Urinary bladder (tissue), 4 donors: Measurements from ENCODE around the gene FCER2. TPM values are rescaled to one million over a fixed set of nuclear protein-coding genes. Genes with fewer than 3 reads are reported as not detected.

Source experiments
- DNase-seq: peaks from one replicate; pipeline ENCODE4 v3.0.0-alpha.2; 2015; ENCODE audit errors: extremely low spot score
- H3K27ac ChIP-seq: one replicate; pipeline ENCODE4 v1.5.1; 2013; ENCODE audit warnings: low read depth, mild to moderate bottlenecking, moderate library complexity
- H3K36me3 ChIP-seq: one replicate; pipeline ENCODE4 v1.6.1; 2013; ENCODE audit warnings: mild to moderate bottlenecking, moderate library complexity; ENCODE audit not compliant: insufficient read depth
- H3K4me1 ChIP-seq: one replicate; pipeline ENCODE4 v1.6.1; 2013; ENCODE audit warnings: mild to moderate bottlenecking, moderate library complexity; ENCODE audit not compliant: insufficient read depth
- H3K4me3 ChIP-seq: one replicate; pipeline ENCODE4 v1.5.1; 2013; ENCODE audit warnings: low read depth, low read length
- WGBS: extraction: QIAGEN DNeasy Blood & Tissue Kit; methylation state at CpG from one replicate; pipeline ENCODE4 v1.1.7; 2013; 5-methylcytosine and 5-hydroxymethylcytosine counted together
- polyA plus RNA-seq: library from polyadenylated mRNA; stranded (reverse); fragments of 200-250 nt; gene quantifications from one replicate; pipeline ENCODE4 v1.2.3, GENCODE V29; 2013
- total RNA-seq: library from RNA; depleted of rRNA; stranded (reverse); fragments of >200 nt; gene quantifications from one replicate; pipeline ENCODE4 v1.2.3, GENCODE V29; 2014
- donor health status: healthy with polysubstance abuse.
- donor health status: healthy.

FCER2 gene
- total and polyA plus RNA-seq, 2 donors: 0.21 to 0.90 TPM

DNA sequence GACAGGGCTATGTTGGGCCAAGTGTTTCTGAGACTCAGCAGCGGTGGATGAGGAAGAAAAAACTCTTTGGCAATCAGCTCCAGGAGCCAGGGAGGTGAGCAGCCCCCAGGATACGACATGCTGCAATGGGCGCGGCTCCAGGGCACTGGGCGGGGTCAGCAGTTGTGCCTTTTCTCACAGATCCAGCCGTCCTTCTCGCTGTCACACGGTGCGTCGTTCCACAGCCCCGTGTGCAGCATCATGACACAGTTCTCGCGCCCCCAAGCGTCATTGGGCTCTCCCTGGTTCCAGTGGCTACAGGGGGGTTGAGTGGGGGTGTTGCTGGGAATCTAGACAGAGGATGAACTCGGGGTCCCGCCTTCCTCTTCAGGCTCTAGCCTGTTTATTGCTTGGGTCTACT, 27.3 kb upstream of the FCER2 start:
- Histone ChIP-seq H3K27ac (no peak overlapping the region), H3K36me3 (no peaks in the 10 kb centered on the region), H3K4me3 (no peak overlapping the region), H3K4me1 (no peaks in the 10 kb centered on the region)
- 15% methylated on average over 16 of the region's 16 CpGs for WGBS
- DNase-seq: no peak

DNA sequence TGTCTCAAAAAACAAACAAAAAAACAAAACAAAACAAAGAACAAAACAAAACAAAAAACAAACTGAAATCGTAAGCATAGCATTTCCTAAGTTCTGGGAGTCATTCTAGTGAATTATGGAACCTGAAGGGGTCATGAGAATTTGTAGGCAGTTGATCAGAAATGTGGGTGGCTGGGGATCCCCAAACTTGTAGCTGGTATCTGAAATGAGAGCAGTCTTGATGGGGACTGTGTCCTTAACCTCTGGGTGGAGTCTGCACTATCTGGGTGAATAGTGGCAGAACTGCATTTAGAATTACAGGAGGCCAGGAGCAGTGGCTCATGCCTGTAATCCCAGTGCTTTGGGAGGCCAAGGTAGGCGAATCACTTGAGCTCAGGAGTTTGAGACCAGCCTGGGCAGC, 23.9 kb upstream of the FCER2 start:
- Histone ChIP-seq H3K27ac (no peak overlapping the region), H3K4me3 (no peak overlapping the region), H3K36me3 (no peaks in the 10 kb centered on the region), H3K4me1 (no peaks in the 10 kb centered on the region)
- no peak for DNase-seq
- WGBS: 56% methylated on average over 2 of the region's 2 CpGs

DNA sequence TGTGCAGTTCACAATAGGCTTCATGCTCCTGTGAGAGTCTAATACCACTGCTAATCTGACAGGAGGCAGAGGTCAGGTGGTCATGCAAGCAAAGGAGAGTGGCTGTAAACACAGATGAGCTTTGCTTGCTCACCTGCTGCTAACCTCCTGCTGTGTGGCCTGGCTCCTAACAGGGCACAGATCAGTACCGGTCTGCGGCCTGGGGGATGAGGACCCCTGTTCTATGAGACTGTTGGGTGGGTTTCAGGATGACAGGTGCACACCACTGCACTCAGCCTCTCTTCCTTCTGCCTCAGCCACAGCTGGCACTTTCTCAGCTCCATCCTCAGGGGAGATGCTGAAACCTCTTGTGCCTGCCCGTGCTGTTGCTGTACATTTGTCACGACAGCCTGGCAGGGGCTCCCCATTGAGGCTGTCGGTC, 20.3 kb upstream of the FCER2 start:
- 56% methylated on average over 5 of the region's 5 CpGs for whole genome bisulfite sequencing
- DNase-seq: no peak
- Histone ChIP-seq H3K4me1 (no peaks in the 10 kb centered on the region), H3K36me3 (no peaks in the 10 kb centered on the region), H3K27ac (no peak overlapping the region), H3K4me3 (no peak overlapping the region)

DNA sequence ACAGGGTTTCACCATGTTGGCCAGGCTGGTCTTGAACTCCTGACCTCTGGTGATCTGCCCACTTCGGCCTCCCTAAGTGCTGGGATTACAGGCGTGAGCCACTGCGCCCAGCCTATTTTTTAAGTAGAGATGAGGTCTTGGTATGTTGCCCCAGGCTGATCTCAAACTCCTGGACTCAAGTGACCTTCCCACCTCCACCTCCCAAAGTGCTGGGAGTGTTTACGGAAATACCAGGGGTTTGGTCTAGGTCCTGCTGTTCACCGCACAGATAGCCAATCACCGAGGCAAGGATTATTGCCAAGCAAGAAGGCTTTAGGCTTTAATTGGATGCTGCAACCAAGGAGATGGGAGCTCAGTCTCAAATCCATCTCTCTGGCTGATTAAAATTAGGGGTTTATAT, 18.4 kb upstream of the FCER2 start:
- Histone ChIP-seq H3K27ac (no peak overlapping the region), H3K4me1 (no peaks in the 10 kb centered on the region), H3K36me3 (no peaks in the 10 kb centered on the region), H3K4me3 (no peak overlapping the region)
- 67% methylated on average over 6 of the region's 6 CpGs for WGBS
- DNase-seq: no peak

DNA sequence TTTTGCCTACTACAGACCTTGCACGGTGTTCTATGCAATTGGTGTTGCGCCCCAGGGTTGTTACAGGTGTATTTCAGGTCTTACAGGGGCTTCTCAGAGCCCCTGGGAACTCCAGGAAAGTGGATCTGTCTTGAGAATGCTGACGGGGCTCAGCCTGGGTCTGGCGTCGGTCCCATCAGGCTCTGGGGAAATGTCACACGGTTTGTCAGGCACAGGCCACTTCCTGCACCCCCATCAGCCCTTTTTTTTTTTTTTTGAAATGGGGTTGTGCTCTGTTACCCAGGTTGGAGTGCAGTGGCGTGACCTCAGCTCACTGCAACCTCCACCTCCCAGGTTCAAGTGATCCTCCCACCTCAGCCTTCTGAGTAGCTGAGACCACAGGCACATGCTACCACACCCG, 16.7 kb upstream of the FCER2 start:
- H3K4me1 ChIP-seq: no peaks in the 10 kb centered on the region
- DNase-seq: no peak
- H3K27ac ChIP-seq: no peak overlapping the region
- WGBS: 53% methylated on average over 8 of the region's 8 CpGs
- H3K36me3 ChIP-seq: no peaks in the 10 kb centered on the region
- no peak overlapping the region for H3K4me3 ChIP-seq

DNA sequence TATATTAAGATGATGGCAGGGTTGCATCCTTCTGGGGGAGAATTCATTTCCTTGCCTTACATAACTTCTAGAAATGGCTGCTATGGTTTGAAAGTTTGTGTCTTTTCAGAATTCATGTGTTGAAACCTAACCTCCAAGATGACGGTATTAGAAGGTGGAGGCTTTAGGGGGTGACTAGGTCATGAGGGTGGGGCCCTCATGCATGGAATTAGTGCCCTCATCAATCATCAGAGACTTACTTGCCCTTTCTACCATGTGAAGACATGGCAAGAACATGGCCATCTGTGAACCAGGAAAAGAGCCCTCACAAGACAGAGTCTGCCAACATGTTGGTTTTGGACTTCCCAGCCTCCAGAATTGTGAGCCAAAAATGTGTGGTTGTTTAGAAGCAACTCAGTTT, 14.8 kb upstream of the FCER2 start:
- 73% methylated on average over 1 of the region's 1 CpG for WGBS
- no peak overlapping the region for H3K4me3 ChIP-seq

DNA sequence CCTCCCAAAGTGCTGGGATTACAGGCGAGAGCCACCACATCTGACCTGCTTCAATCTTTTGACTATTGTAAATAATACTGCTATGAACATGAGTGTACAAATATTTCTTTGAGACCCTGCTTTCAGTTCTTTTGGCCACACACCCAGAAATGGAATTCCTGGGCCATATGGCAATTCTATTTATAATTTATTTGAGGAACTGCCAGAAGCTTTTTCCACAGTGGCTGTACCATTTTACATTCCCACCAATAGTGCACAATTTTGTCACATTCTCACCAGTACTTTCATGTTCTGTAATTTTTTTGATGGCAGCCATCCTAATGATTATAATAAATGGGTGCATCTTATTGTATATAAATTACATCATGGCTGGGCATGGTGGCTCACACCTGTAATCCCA, 13.7 kb upstream of the FCER2 start:
- Histone ChIP-seq H3K4me1 (no peaks in the 10 kb centered on the region), H3K36me3 (no peaks in the 10 kb centered on the region), H3K4me3 (no peak overlapping the region), H3K27ac (no peak overlapping the region)
- DNase-seq: no peak
- WGBS: 61% methylated on average over 1 of the region's 1 CpG

More for the DNA sequence above, 14.8 kb upstream of the FCER2 start:
- Histone ChIP-seq H3K36me3 (no peaks in the 10 kb centered on the region), H3K27ac (no peak overlapping the region), H3K4me1 (no peaks in the 10 kb centered on the region)
- no peak for DNase-seq

DNA sequence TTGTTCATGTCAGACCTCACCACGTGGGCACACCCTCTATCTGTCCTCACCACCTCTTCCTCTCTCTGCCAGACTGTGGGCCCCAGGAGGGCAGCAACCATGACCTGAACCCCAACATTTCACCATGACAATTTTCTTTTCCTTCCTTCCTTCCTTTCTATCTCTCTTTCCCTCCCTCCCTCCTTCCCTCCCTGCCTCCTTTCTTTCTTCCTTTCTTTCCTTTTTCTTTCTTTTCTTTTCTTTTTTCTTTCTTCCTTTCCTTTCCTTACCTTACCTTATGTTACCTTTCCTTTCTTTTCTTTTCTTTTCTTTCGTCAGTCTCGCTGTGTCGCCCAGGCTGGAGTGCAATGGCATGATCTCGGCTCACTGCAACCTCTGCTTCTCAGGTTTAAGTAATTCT, 8.7 kb upstream of the FCER2 start:
- Histone ChIP-seq H3K4me1 (no peaks in the 10 kb centered on the region), H3K4me3 (no peak overlapping the region), H3K36me3 (no peaks in the 10 kb centered on the region), H3K27ac (no peak overlapping the region)
- DNase-seq: no peak
- 78% methylated on average over 5 of the region's 5 CpGs for WGBS

DNA sequence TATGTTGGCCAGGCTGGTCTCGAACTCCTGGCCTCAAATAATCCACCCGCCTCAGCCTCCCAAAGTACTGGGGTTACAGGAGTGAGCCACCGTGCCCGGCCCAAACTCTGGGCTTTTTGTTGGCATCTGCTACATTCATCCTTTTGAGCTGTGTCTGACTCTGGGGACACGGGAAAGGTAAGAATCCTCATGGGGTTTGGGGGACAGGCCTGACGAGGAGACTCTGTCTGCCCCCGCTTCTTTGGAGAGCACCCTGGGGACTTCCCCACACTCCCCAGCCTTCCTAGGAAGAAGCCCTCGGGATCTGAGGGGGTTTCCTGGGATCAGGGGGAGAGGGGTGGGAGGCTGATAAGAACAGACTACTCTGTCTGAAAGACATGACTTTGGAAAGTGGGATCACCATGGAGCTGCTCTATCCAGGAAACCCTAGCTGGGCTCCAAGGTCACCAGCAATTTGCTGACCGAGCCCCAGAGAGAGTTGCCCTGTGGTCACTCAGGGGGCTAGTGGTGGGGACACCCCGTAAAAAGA, 8.1 kb upstream of the FCER2 start:
- no peak overlapping the region for H3K4me3 ChIP-seq
- H3K36me3 ChIP-seq: no peaks in the 10 kb centered on the region
- no peak overlapping the region for H3K27ac ChIP-seq
- H3K4me1 ChIP-seq: no peaks in the 10 kb centered on the region
- 79% methylated on average over 10 of the region's 10 CpGs for WGBS
- DNase-seq: no peak

DNA sequence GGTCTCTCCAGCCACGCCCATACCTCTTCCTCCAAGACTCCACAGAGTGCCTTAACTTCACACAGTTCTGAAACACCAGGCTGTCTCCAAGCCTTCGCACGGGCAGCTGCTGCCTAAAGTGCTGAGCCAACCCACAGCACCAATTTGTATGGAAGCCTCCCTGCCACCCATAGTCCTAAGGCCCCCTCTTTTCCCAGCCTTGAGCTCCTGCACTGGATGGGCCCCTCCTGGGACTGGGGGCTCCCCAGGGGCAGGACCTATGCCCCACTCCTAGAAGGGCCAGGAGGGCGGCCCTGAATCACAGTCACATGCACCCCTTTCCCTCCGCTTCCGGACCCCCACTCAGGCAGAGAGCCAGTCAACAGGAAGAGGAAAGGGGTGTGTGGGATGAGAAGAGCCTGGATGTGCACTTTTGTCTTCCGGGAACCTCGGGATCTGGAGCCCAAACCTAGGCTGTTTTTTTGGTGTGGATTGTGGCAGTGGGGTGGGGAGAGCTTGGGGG, 5.1 kb upstream of the FCER2 start:
- Histone ChIP-seq H3K4me3 (no peak overlapping the region), H3K36me3 (no peaks in the 10 kb centered on the region), H3K4me1 (no peaks in the 10 kb centered on the region), H3K27ac (no peak overlapping the region)
- no peak for DNase-seq
- WGBS: 50% methylated on average over 8 of the region's 8 CpGs

DNA sequence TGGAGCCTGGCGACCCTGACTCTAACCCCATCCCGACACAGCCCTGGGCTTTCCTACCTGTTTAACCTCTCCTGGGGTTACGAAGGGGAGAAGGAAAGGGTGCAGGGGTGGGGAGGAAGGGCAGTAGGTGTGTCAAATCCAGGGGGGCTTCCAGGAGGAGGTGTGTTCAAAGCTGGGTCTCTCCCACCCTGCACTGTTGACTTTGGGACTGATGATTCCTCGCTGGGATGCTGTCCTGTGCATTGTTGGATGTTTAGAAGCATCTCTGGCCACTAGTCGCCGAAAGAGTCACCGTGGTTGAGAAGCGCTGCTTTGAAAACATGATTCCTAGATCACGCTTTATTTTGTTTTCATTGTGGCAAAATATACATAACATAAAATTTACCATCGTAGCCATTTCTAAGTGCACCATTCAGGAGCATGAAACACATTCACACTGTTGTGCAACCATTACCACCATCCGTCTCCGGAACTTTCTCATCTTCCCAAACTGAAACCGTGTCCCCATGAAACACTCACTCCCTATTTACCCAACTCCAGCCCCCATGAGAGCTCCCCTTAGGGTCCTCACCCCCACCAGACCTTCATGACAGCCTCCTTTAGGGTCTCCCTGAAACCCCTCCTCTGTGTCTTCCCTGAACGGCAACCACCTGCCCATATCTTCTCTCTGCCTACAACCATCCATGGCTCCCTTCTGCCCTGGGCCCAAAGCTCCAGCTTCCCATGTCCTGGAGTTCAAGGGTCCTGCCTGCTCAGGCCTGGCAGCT, 4.4 kb upstream of the FCER2 start:
- no peaks in the 10 kb centered on the region for H3K4me1 ChIP-seq
- DNase-seq: no peak
- WGBS: 78% methylated on average over 14 of the region's 14 CpGs
- H3K27ac ChIP-seq: no peak overlapping the region
- H3K36me3 ChIP-seq: no peaks in the 10 kb centered on the region
- H3K4me3 ChIP-seq: no peak overlapping the region

DNA sequence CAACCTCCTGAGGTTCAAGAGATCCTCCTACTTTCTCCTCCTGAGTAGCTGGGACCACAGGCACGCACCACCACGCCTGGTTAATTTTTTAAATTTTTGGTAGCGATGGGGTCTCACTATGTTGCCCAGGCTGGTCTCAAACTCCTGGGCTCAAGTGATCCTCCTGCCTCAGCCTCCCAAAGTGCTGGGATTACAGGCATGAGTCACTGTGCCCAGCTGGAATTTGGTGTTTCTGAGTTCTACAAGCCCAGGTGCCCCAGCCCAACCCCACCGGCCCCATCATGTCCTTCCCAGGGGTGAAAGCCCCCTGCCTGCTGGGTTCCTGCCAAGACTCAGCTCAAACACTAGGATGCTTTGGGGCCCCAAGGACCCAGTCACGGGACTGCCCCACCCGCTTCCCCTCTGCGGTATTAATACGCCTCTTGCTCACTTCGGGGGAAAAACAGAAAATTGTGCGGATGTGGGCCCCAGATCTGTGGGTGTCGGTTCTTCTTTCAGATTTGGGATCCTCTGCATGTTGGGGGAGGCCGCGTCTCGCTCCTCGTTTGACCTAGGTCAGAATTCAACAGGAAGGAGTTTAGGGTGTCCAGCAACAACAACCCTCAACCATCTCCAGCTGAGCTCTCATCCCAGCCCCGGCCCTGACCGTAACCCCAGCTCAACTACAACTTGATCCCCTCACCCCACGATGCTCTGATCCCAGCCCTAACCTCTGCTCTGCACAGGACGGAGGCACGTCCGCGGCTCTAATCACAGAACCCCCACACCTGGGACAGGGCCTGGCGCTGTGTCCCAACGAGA, 3.7 kb upstream of the FCER2 start:
- Histone ChIP-seq H3K4me3 (no peak overlapping the region), H3K27ac (no peak overlapping the region), H3K4me1 (no peaks in the 10 kb centered on the region), H3K36me3 (no peaks in the 10 kb centered on the region)
- DNase-seq: no peak
- WGBS: 59% methylated on average over 24 of the region's 24 CpGs

DNA sequence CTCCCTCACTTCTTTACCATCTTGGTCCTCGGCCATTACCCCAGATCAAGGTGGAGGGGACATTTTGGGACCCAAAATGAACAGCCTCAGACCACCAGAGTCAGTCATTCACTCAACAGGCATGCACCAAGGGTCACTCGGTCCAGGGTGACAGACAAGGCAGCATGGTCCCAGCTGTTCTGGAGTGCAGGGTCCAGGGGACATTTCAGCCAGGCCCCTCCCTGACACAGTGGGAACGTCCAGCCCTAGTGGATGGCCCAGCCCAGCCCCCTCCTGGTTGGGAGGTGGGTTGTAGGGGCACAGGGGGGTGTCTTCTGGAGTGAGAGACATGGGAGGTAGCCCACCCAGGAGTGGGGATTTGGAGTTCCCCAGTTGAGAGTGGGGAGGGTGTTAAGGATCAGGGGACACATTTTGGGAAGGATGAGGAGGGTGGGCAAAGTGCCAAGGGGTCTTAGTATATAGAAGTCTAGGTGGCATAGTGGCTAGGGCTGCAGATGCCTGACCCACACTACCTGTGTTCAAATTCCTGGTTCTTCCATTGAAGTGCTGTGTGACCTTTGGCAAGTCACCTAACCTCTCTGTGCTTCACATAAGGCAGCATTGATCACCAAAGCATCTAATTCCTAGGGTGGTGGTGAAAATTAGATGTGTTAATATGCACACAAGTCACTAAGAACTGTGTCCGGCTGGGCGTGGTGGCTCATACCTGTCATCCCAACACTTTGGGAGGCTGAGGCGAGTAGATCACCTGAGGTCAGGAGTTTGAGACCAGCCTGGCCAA, 2.5 kb upstream of the FCER2 start:
- no peak overlapping the region for H3K4me3 ChIP-seq
- 75% methylated on average over 6 of the region's 6 CpGs for WGBS
- H3K36me3 ChIP-seq: no peaks in the 10 kb centered on the region
- no peak for DNase-seq
- H3K4me1 ChIP-seq: no peaks in the 10 kb centered on the region
- H3K27ac ChIP-seq: no peak overlapping the region
